Stimulated activated CD8-positive, alpha-beta memory T cell treated with anti-CD3 and anti-CD28 coated beads, Interleukin-15, amount 100 ng/mL, for 4 hours (primary cell): ENCODE measurements around the gene GAB3.

Experiments used
- DNase-seq, 2 donors: peaks; one replicate each; pipeline ENCODE4 v3.0.0-alpha.2; 2020; ENCODE audit warnings: low read depth in 2 of 2

The GAB3 gene

GRCh38 chrX:154750301-154751202, at the start of gene GAB3:
GAB3 (minus strand) TSS chrX:154751077; CDS start chrX:154751025, 52 bp downstream.
- no peak for DNase-seq

GRCh38 chrX:154799556-154800348, 48.9 kb upstream of the GAB3 start:
- DNase-seq, result no peak

GRCh38 chrX:154797006-154797405, 46.1 kb upstream of the GAB3 start:
- no peak for DNase-seq

- DNase-seq, result no peak
Measured at GRCh38 chrX:154795016-154795415, 44.1 kb upstream of the GAB3 start.

GRCh38 chrX:154793084-154793795, 42.4 kb upstream of the GAB3 start:
- no peak for DNase-seq

- no peak for DNase-seq
Measured at GRCh38 chrX:154791939-154792338, 41.1 kb upstream of the GAB3 start.

- no peak for DNase-seq
Measured at GRCh38 chrX:154791467-154791866, 40.6 kb upstream of the GAB3 start.

GRCh38 chrX:154785716-154786115, 34.8 kb upstream of the GAB3 start:
- DNase-seq, result no peak

- DNase-seq, result no peak
Measured at GRCh38 chrX:154784149-154784995, 33.5 kb upstream of the GAB3 start.

- no peak for DNase-seq
Measured at GRCh38 chrX:154780968-154781367, 30.1 kb upstream of the GAB3 start.

GRCh38 chrX:154779261-154779660, 28.4 kb upstream of the GAB3 start:
- DNase-seq, result no peak

- DNase-seq, result no peak
Measured at GRCh38 chrX:154776753-154777152, 25.9 kb upstream of the GAB3 start.

- no peak for DNase-seq
Measured at GRCh38 chrX:154775419-154776349, 24.8 kb upstream of the GAB3 start.

- DNase-seq, result no peak
Measured at GRCh38 chrX:154774622-154775021, 23.7 kb upstream of the GAB3 start.

- peak; percentile 89 to 93 for DNase-seq
Measured at GRCh38 chrX:154762537-154763296, 11.8 kb upstream of the GAB3 start, which contains the start of gene DKC1. DKC1 (plus strand) TSS chrX:154762864; CDS start chrX:154762966, 102 bp downstream.

GRCh38 chrX:154761977-154762536, 11.2 kb upstream of the GAB3 start:
- no peak for DNase-seq

- no peak for DNase-seq
Measured at GRCh38 chrX:154758696-154759095, 7.8 kb upstream of the GAB3 start.

- no peak for DNase-seq
Measured at GRCh38 chrX:154751669-154752271, 893 bp upstream of the GAB3 start.
